ENCODE data around the gene HS2ST1. TPM values are rescaled to one million over a fixed set of nuclear protein-coding genes. Genes with fewer than 3 reads are reported as not detected.
A peak's percentile ranks its signal among the peaks of the same experiment; 100 is the strongest.
"Not testable (repeated sequence)": the region's sequence is repeated elsewhere in the genome, so short reads cannot be mapped to it uniquely, and the experiment has no call there.

The HS2ST1 gene
- 10 to 100 TPM; 39.0 to 59.4 (median 53.5) TPM for polyA plus RNA-seq (ENCODE audit: insufficient read length in 4 of 4)

GRCh38 chr1:86914601-86914997, at the start of gene HS2ST1:
Gene HS2ST1 (plus strand): TSS chr1:86914635.
- DNase-seq (ENCODE audit: low read depth in 4 of 4, low spot score in 3 of 4): no peak

GRCh38 chr1:86865973-86866637, 48.3 kb upstream of the HS2ST1 start:
- no peak for DNase-seq (ENCODE audit: low read depth in 4 of 4, low spot score in 3 of 4)

- DNase-seq (ENCODE audit: low read depth in 4 of 4, low spot score in 3 of 4): no peak
These were observed 47.8 kb upstream of the HS2ST1 start for GRCh38 chr1:86866665-86867064.

GRCh38 chr1:86867278-86867677, 47.2 kb upstream of the HS2ST1 start:
- not testable (repeated sequence) for DNase-seq (ENCODE audit: low read depth in 4 of 4, low spot score in 3 of 4)

GRCh38 chr1:86868477-86868876, 46.0 kb upstream of the HS2ST1 start:
- DNase-seq (ENCODE audit: low read depth in 4 of 4, low spot score in 3 of 4): no peak

- DNase-seq (ENCODE audit: low read depth in 4 of 4, low spot score in 3 of 4): no peak
These were observed 43.4 kb upstream of the HS2ST1 start for GRCh38 chr1:86871001-86871400.

- DNase-seq (ENCODE audit: low read depth in 4 of 4, low spot score in 3 of 4): no peak
These were observed 42.3 kb upstream of the HS2ST1 start for GRCh38 chr1:86872086-86872485.

GRCh38 chr1:86875722-86876121, 38.7 kb upstream of the HS2ST1 start:
- DNase-seq (ENCODE audit: low read depth in 4 of 4, low spot score in 3 of 4): no peak

- no peak for DNase-seq (ENCODE audit: low read depth in 4 of 4, low spot score in 3 of 4)
These were observed 26.8 kb upstream of the HS2ST1 start for GRCh38 chr1:86887479-86888162.

GRCh38 chr1:86888327-86888726, 26.1 kb upstream of the HS2ST1 start:
- no peak for DNase-seq (ENCODE audit: low read depth in 4 of 4, low spot score in 3 of 4)

GRCh38 chr1:86899401-86899800, 15.0 kb upstream of the HS2ST1 start:
- DNase-seq (ENCODE audit: low read depth in 4 of 4, low spot score in 3 of 4): not testable (repeated sequence)

GRCh38 chr1:86905875-86906274, 8.6 kb upstream of the HS2ST1 start:
- no peak for DNase-seq (ENCODE audit: low read depth in 4 of 4, low spot score in 3 of 4)

- no peak for DNase-seq (ENCODE audit: low read depth in 4 of 4, low spot score in 3 of 4)
These were observed 8.0 kb upstream of the HS2ST1 start for GRCh38 chr1:86906419-86906818.

- DNase-seq (ENCODE audit: low read depth in 4 of 4, low spot score in 3 of 4): no peak
These were observed 2.0 kb upstream of the HS2ST1 start for GRCh38 chr1:86912281-86912900.

GRCh38 chr1:86913399-86913895, 988 bp upstream of the HS2ST1 start:
- no peak for DNase-seq (ENCODE audit: low read depth in 4 of 4, low spot score in 3 of 4)

GRCh38 chr1:86913896-86914600, 387 bp upstream of the HS2ST1 start, which contains the start of gene SELENOF:
Gene SELENOF (minus strand): TSS chr1:86914126. CDS start chr1:86914111, 15 bp downstream.
- peak; percentile 99 to 100 (median 100) for DNase-seq (ENCODE audit: low read depth in 4 of 4, low spot score in 3 of 4)

- peak; percentile 28 to 51 (median 40) for DNase-seq (ENCODE audit: low read depth in 4 of 4, low spot score in 3 of 4)
These were observed 732 bp downstream of the HS2ST1 start for GRCh38 chr1:86914998-86915736.

GRCh38 chr1:86915737-86916235, 1.4 kb downstream of the HS2ST1 start:
- no peak for DNase-seq (ENCODE audit: low read depth in 4 of 4, low spot score in 3 of 4)

- no peak for DNase-seq (ENCODE audit: low read depth in 4 of 4, low spot score in 3 of 4)
These were observed 2.3 kb downstream of the HS2ST1 start for GRCh38 chr1:86916752-86917151.

GRCh38 chr1:86922445-86922844, 8.0 kb downstream of the HS2ST1 start:
- no peak for DNase-seq (ENCODE audit: low read depth in 4 of 4, low spot score in 3 of 4)
